Stimulated activated CD4-positive, alpha-beta T cell treated with anti-CD3 and anti-CD28 coated beads, TNF-alpha, amount 100 ng/mL, for 1 hour (primary cell): ENCODE results near the gene PRDM11.

Source experiments
- DNase-seq, 3 donors: peaks; one replicate each; pipeline ENCODE4 v3.0.0-alpha.2; 2020; ENCODE audit warnings: low read depth in 3 of 3, low spot score in 1 of 3

The PRDM11 gene

GRCh38 chr11:45259592-45259991 is 113.2 kb downstream of the PRDM11 start:
- no peak for DNase-seq

GRCh38 chr11:45260071-45260470 is 113.6 kb downstream of the PRDM11 start:
- DNase-seq: no peak

- no peak for DNase-seq
Observed at GRCh38 chr11:45262900-45263299, 116.5 kb downstream of the PRDM11 start.

GRCh38 chr11:45263773-45264172 is 117.3 kb downstream of the PRDM11 start:
- DNase-seq: no peak

GRCh38 chr11:45264839-45265515 is 118.5 kb downstream of the PRDM11 start:
- DNase-seq: no peak

- DNase-seq: no peak
Observed at GRCh38 chr11:45265969-45266675, 119.7 kb downstream of the PRDM11 start.

GRCh38 chr11:45266676-45267020 is 120.2 kb downstream of the PRDM11 start:
- DNase-seq: no peak

- DNase-seq: no peak
Observed at GRCh38 chr11:45267052-45267451, 120.6 kb downstream of the PRDM11 start.

GRCh38 chr11:45267652-45268299 is 121.3 kb downstream of the PRDM11 start:
- DNase-seq: no peak

- no peak for DNase-seq
Observed at GRCh38 chr11:45269678-45270077, 123.2 kb downstream of the PRDM11 start.

- no peak for DNase-seq
Observed at GRCh38 chr11:45270946-45271716, 124.7 kb downstream of the PRDM11 start.

- DNase-seq: no peak
Observed at GRCh38 chr11:45272701-45273100, 126.3 kb downstream of the PRDM11 start.

GRCh38 chr11:45273509-45273908 is 127.1 kb downstream of the PRDM11 start:
- DNase-seq: no peak

GRCh38 chr11:45274206-45274605 is 127.8 kb downstream of the PRDM11 start:
- DNase-seq: no peak

GRCh38 chr11:45275828-45276227 is 129.4 kb downstream of the PRDM11 start:
- no peak for DNase-seq

- DNase-seq: no peak
Observed at GRCh38 chr11:45278714-45279113, 132.3 kb downstream of the PRDM11 start.

- DNase-seq: no peak
Observed at GRCh38 chr11:45279645-45280044, 133.2 kb downstream of the PRDM11 start.

GRCh38 chr11:45280449-45280848 is 134.0 kb downstream of the PRDM11 start:
- DNase-seq: no peak

GRCh38 chr11:45282081-45282480 is 135.6 kb downstream of the PRDM11 start:
- DNase-seq: no peak
